Transverse colon (tissue), 4 donors: ENCODE measurements around the gene COL4A1. TPM values are rescaled to one million over a fixed set of nuclear protein-coding genes. Genes with fewer than 3 reads are reported as not detected.
A peak's percentile ranks its signal among the peaks of the same experiment; 100 is the strongest.

Experiments used
- DNase-seq: peaks from one replicate; pipeline ENCODE4 v3.0.0-alpha.2; 2019
- H3K27ac ChIP-seq, 4 donors: fragments of 200-600 bp; sonication (generic); 2 replicates each; pipeline ENCODE4 v1.5.1; 2016 to 2018; ENCODE audit warnings: inconsistent platforms in 4 of 4
- H3K27me3 ChIP-seq: fragments of 200-600 bp; sonication (generic); 2 replicates; pipeline ENCODE4 v1.5.1; 2017; ENCODE audit warnings: inconsistent platforms
- H3K36me3 ChIP-seq, 4 donors: fragments of 200-600 bp; sonication (generic); 2 replicates each; pipeline ENCODE4 v1.5.1; 2017 to 2019; ENCODE audit warnings: inconsistent platforms in 4 of 4
- H3K4me1 ChIP-seq, 4 donors: fragments of 200-600 bp; sonication (generic); 2 replicates each; pipeline ENCODE4 v1.5.1; 2017 to 2020; ENCODE audit warnings: inconsistent platforms in 4 of 4
- H3K4me3 ChIP-seq, 4 donors: fragments of 200-600 bp; sonication (generic); 1 replicate in 1 of 4; 2 replicates in 3 of 4; pipeline versions ENCODE4 v1.5.1 to v1.6.1; 2017 to 2019; ENCODE audit warnings: inconsistent platforms in 4 of 4
- H3K9me3 ChIP-seq, 2 donors: fragments of 200-600 bp; sonication (generic); 2 replicates each; pipeline ENCODE4 v1.5.1; 2017 to 2019; ENCODE audit warnings: inconsistent platforms in 2 of 2
- CTCF ChIP-seq, 5 experiments: fragments of 200-600 bp in 3 of 5; fragments of 450-650 bp in 2 of 5; sonication (generic) in 3 of 5; IDR thresholded peaks; 1 replicate in 2 of 5; 2 replicates in 3 of 5; pipeline ENCODE4 v1.5.1; 2016 to 2017; ENCODE audit warnings: antibody characterized with exemption in 5 of 5, inconsistent platforms in 3 of 5, mild to moderate bottlenecking in 2 of 5, moderate library complexity in 1 of 5
- EP300 ChIP-seq: sonication (generic); formaldehyde crosslinking; IDR thresholded peaks from one replicate; pipeline ENCODE4 v1.6.1; 2017; ENCODE audit warnings: antibody characterized with exemption, low read depth
- POLR2A ChIP-seq: fragments of 450-650 bp; IDR thresholded peaks from one replicate; pipeline ENCODE4 v1.6.1; 2016; ENCODE audit warnings: antibody characterized with exemption, mild to moderate bottlenecking, moderate library complexity
- POLR2AphosphoS5 ChIP-seq, 3 donors: sonication (generic); formaldehyde crosslinking; IDR thresholded peaks; one replicate each; pipeline ENCODE4 v1.6.1; 2016; ENCODE audit warnings: antibody characterized with exemption in 3 of 3
- WGBS, 2 donors: methylation state at CpG; one replicate each; pipeline ENCODE4 v1.1.5; 2018; ENCODE audit warnings: low coverage in 1 of 2; 5-methylcytosine and 5-hydroxymethylcytosine counted together
- in situ Hi-C, 4 donors: fragments of 200-750 bp; cut with MboI; loops; one replicate each; pipeline versions ENCODE4 v1.15.0 to v1.15.1; 2017; ENCODE audit warnings: low sequenced_read_pairs in 3 of 4, low pct_ligation_motif_present in 1 of 4, low pct_unique_long_range_greater_than_20kb in 1 of 4
- intact Hi-C: fragments of 100-400 bp; cut with DNase I; formaldehyde crosslinking; loops from one replicate; pipeline ENCODE4 v1.15.1; 2023; ENCODE audit warnings: low total_unique reads
- total RNA-seq, 4 donors: library from RNA; depleted of rRNA; stranded (reverse); fragments of >200 nt; gene quantifications; one replicate each; pipeline ENCODE4 v1.1.0, GENCODE V29; 2016

The COL4A1 gene
- total RNA-seq, 4 donors from 2014 or later: 46.4 to 180 (median 99.2) TPM

- intact Hi-C loops (loop anchor here (10.0 kb wide), 1 partner anchor 79 kb away; the partner anchor contains the start of genes COL4A1 and COL4A2), in situ Hi-C loops (loop anchor here (10.0 to 25.0 kb wide), 3 partner anchors 179 to 199 kb away; no protein-coding TSS in a partner anchor)
- 70% methylated on average over 12 of the region's 12 CpGs for whole genome bisulfite sequencing, 2 donors
- H3K27ac ChIP-seq: peak overlapping the region; percentile 49 to 82 (median 59)
- H3K9me3 ChIP-seq: no peaks in the 10 kb centered on the region
- H3K4me1 ChIP-seq: peaks cover 0 to 15% (median 7%) of the 10 kb centered on the region in 4 donors
- TF ChIP-seq POLR2A (no peak), POLR2AphosphoS5 (IDR thresholded peaks at IDR 0.05) (peak in 1 of 3 donors; percentile 39)
- H3K36me3 ChIP-seq: no peaks in the 10 kb centered on the region
- DNase-seq: no peak
- H3K27me3 ChIP-seq: no peaks in the 10 kb centered on the region
- H3K4me3 ChIP-seq: no peak overlapping the region
Observed at GRCh38 chr13:110225609-110226574, 81.1 kb downstream of the COL4A1 start.

GRCh38 chr13:110225003-110225402 lies 82.0 kb downstream of the COL4A1 start:
- intact Hi-C loops (loop anchor here (10.0 kb wide), 1 partner anchor 80 kb away; the partner anchor contains the start of genes COL4A1 and COL4A2), in situ Hi-C loops (loop anchor here (10.0 to 25.0 kb wide), 3 partner anchors 180 to 200 kb away; no protein-coding TSS in a partner anchor)
- Histone ChIP-seq H3K27me3 (no peaks in the 10 kb centered on the region), H3K4me3 (no peak overlapping the region), H3K36me3 (no peaks in the 10 kb centered on the region), H3K9me3 (no peaks in the 10 kb centered on the region), H3K4me1 (peaks cover 0 to 19% (median 7%) of the 10 kb centered on the region in 4 donors), H3K27ac (peak overlapping the region; percentile 49 to 82 (median 59))
- no peak for TF ChIP-seq CTCF (IDR thresholded peaks at IDR 0.05)
- no peak for TF ChIP-seq POLR2AphosphoS5 (IDR thresholded peaks at IDR 0.05)
- no peak for TF ChIP-seq EP300
- TF ChIP-seq POLR2A: no peak
- no peak for DNase-seq
- WGBS, 2 donors: 88% methylated on average over 11 of the region's 11 CpGs; no CpG with 5 or more reads in 1 of the 2 donors

GRCh38 chr13:110224519-110224918 lies 82.4 kb downstream of the COL4A1 start:
- TF ChIP-seq POLR2A: no peak
- no peak for TF ChIP-seq EP300
- in situ Hi-C loops (loop anchor here in 3 of 4 donors (10.0 kb wide), 2 partner anchors 180 to 200 kb away; no protein-coding TSS in a partner anchor), intact Hi-C loops (loop anchor here (5.0 to 10.0 kb wide), 2 partner anchors 80 to 193 kb away; partner anchors contain the start of genes COL4A1 and COL4A2)
- no peaks in the 10 kb centered on the region for H3K27me3 ChIP-seq
- no peak for DNase-seq
- 80 to 85% methylated on average over 8 of the region's 8 CpGs for WGBS, 2 donors
- H3K4me3 ChIP-seq: no peak overlapping the region
- H3K27ac ChIP-seq: peak overlapping the region in 3 of 4 donors; percentile 60 to 82 (median 69)
- H3K9me3 ChIP-seq: no peaks in the 10 kb centered on the region
- no peaks in the 10 kb centered on the region for H3K36me3 ChIP-seq
- peaks cover 0 to 19% (median 7%) of the 10 kb centered on the region in 4 donors for H3K4me1 ChIP-seq

GRCh38 chr13:110221406-110222117 lies 85.4 kb downstream of the COL4A1 start:
- intact Hi-C loops (loop anchor here (5.0 to 10.0 kb wide), 2 partner anchors 83 to 196 kb away; partner anchors contain the start of genes COL4A1 and COL4A2), in situ Hi-C loops (loop anchor here in 3 of 4 donors (10.0 kb wide), 2 partner anchors 183 to 203 kb away; no protein-coding TSS in a partner anchor)
- H3K9me3 ChIP-seq: no peaks in the 10 kb centered on the region
- TF ChIP-seq POLR2AphosphoS5 (IDR thresholded peaks at IDR 0.05): peak in 1 of 3 donors; percentile 28
- TF ChIP-seq POLR2A: no peak
- H3K36me3 ChIP-seq: no peaks in the 10 kb centered on the region
- DNase-seq: no peak
- H3K27me3 ChIP-seq: no peaks in the 10 kb centered on the region
- 59 to 72% methylated on average over 12 to 18 of the region's 18 CpGs for WGBS, 2 donors
- H3K27ac ChIP-seq: peak overlapping the region; percentile 51 to 91 (median 84)
- peaks cover 0 to 28% (median 13%) of the 10 kb centered on the region in 4 donors for H3K4me1 ChIP-seq
- no peak overlapping the region for H3K4me3 ChIP-seq

GRCh38 chr13:110220471-110220870 lies 86.5 kb downstream of the COL4A1 start:
- Histone ChIP-seq H3K9me3 (no peaks in the 10 kb centered on the region), H3K27ac (peak overlapping the region; percentile 51 to 91 (median 84)), H3K36me3 (no peaks in the 10 kb centered on the region), H3K27me3 (no peaks in the 10 kb centered on the region), H3K4me3 (no peak overlapping the region), H3K4me1 (peaks cover 0 to 33% (median 12%) of the 10 kb centered on the region in 4 donors)
- WGBS, 2 donors: 60 to 68% methylated on average over 6 to 7 of the region's 7 CpGs
- no peak for DNase-seq
- intact Hi-C loops: loop anchor here (5.0 to 10.0 kb wide), 2 partner anchors 84 to 197 kb away; partner anchors contain the start of genes COL4A1 and COL4A2
- in situ Hi-C loops: loop anchor here in 3 of 4 donors (10.0 kb wide), 2 partner anchors 184 to 204 kb away; no protein-coding TSS in a partner anchor
- TF ChIP-seq CTCF (IDR thresholded peaks at IDR 0.05) (no peak), EP300 (no peak), POLR2A (no peak), POLR2AphosphoS5 (IDR thresholded peaks at IDR 0.05) (no peak)
